ENCODE measurements around the gene PTHLH. TPM values are rescaled to one million over a fixed set of nuclear protein-coding genes. Genes with fewer than 3 reads are reported as not detected.

Gene PTHLH
- total and polyA plus RNA-seq, 2 experiments from 2014 or later, result not detected

DNA sequence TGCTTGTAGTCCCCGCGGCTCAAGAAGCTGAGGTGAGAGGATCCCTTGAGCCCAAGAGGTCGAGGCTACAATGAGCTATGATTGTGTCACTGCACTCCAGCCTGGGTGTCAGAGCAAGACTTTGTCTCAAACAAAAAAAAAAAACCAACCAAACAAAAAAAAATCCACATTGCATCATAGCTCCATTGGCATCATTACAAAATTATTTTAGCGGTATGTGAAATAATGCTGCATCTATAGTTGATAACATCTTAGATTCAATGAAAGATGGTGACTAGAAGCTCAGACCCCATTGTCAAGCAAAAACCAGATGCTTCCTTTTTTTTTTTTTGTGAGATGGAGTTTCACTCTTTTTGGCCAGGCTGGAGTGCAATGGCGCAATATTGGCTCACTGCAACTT is 14.8 kb upstream of the PTHLH start:
- ATAC-seq, result no peak
- Histone ChIP-seq H3K79me2 (replicated peaks; ENCODE audit: insufficient read depth) (no peaks in the 10 kb centered on the region), H2AFZ (no peak overlapping the region), H4K20me1 (replicated peaks; ENCODE audit: insufficient read depth) (no peaks in the 10 kb centered on the region), H3K9me2 (ENCODE audit: insufficient read depth) (peaks cover 6% of the 10 kb centered on the region), H3K36me3 (ENCODE audit: insufficient read depth) (no peaks in the 10 kb centered on the region), H3F3A (replicated peaks; ENCODE audit: low read depth) (no peaks in the 10 kb centered on the region), H3K4me2 (no peak overlapping the region), H3K4me3 (no peak overlapping the region), H3K27ac (ENCODE audit: low read depth) (no peak overlapping the region), H3K27me3 (ENCODE audit: insufficient read depth) (no peaks in the 10 kb centered on the region), H3K4me1 (ENCODE audit: insufficient read depth) (no peaks in the 10 kb centered on the region)
- H3K27ac Mint-ChIP-seq, result no peak overlapping the region
- DNase-seq (ENCODE audit: low spot score), result no peak
- peaks cover 2% of the 10 kb centered on the region for H3K27me3 Mint-ChIP-seq (ENCODE audit: insufficient read depth, low read depth, poor library complexity)
- TF ChIP-seq, protein P1, sequence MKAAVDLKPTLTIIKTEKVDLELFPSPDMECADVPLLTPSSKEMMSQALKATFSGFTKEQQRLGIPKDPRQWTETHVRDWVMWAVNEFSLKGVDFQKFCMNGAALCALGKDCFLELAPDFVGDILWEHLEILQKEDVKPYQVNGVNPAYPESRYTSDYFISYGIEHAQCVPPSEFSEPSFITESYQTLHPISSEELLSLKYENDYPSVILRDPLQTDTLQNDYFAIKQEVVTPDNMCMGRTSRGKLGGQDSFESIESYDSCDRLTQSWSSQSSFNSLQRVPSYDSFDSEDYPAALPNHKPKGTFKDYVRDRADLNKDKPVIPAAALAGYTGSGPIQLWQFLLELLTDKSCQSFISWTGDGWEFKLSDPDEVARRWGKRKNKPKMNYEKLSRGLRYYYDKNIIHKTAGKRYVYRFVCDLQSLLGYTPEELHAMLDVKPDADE (IDR thresholded peaks at IDR 0.05), result no peak
- no peak for TF ChIP-seq EZH2phosphoT487 (IDR thresholded peaks at IDR 0.05; ENCODE audit: unreplicated experiment)
- no peak for TF ChIP-seq EZH2 (IDR thresholded peaks at IDR 0.05; ENCODE audit: low read depth, unreplicated experiment)
- no peak for TF ChIP-seq ZNF331 (CRISPR knock-in tag; IDR thresholded peaks at IDR 0.05; ENCODE audit: low read depth)
- no peak for TF ChIP-seq NANOG (IDR thresholded peaks at IDR 0.05; ENCODE audit: borderline replicate concordance)
- TF ChIP-seq, protein P2, sequence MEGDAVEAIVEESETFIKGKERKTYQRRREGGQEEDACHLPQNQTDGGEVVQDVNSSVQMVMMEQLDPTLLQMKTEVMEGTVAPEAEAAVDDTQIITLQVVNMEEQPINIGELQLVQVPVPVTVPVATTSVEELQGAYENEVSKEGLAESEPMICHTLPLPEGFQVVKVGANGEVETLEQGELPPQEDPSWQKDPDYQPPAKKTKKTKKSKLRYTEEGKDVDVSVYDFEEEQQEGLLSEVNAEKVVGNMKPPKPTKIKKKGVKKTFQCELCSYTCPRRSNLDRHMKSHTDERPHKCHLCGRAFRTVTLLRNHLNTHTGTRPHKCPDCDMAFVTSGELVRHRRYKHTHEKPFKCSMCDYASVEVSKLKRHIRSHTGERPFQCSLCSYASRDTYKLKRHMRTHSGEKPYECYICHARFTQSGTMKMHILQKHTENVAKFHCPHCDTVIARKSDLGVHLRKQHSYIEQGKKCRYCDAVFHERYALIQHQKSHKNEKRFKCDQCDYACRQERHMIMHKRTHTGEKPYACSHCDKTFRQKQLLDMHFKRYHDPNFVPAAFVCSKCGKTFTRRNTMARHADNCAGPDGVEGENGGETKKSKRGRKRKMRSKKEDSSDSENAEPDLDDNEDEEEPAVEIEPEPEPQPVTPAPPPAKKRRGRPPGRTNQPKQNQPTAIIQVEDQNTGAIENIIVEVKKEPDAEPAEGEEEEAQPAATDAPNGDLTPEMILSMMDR (conservative IDR thresholded peaks at IDR 0.05; ENCODE audit: low read depth in 2 of 2), result no peak
- TF ChIP-seq, protein P3, sequence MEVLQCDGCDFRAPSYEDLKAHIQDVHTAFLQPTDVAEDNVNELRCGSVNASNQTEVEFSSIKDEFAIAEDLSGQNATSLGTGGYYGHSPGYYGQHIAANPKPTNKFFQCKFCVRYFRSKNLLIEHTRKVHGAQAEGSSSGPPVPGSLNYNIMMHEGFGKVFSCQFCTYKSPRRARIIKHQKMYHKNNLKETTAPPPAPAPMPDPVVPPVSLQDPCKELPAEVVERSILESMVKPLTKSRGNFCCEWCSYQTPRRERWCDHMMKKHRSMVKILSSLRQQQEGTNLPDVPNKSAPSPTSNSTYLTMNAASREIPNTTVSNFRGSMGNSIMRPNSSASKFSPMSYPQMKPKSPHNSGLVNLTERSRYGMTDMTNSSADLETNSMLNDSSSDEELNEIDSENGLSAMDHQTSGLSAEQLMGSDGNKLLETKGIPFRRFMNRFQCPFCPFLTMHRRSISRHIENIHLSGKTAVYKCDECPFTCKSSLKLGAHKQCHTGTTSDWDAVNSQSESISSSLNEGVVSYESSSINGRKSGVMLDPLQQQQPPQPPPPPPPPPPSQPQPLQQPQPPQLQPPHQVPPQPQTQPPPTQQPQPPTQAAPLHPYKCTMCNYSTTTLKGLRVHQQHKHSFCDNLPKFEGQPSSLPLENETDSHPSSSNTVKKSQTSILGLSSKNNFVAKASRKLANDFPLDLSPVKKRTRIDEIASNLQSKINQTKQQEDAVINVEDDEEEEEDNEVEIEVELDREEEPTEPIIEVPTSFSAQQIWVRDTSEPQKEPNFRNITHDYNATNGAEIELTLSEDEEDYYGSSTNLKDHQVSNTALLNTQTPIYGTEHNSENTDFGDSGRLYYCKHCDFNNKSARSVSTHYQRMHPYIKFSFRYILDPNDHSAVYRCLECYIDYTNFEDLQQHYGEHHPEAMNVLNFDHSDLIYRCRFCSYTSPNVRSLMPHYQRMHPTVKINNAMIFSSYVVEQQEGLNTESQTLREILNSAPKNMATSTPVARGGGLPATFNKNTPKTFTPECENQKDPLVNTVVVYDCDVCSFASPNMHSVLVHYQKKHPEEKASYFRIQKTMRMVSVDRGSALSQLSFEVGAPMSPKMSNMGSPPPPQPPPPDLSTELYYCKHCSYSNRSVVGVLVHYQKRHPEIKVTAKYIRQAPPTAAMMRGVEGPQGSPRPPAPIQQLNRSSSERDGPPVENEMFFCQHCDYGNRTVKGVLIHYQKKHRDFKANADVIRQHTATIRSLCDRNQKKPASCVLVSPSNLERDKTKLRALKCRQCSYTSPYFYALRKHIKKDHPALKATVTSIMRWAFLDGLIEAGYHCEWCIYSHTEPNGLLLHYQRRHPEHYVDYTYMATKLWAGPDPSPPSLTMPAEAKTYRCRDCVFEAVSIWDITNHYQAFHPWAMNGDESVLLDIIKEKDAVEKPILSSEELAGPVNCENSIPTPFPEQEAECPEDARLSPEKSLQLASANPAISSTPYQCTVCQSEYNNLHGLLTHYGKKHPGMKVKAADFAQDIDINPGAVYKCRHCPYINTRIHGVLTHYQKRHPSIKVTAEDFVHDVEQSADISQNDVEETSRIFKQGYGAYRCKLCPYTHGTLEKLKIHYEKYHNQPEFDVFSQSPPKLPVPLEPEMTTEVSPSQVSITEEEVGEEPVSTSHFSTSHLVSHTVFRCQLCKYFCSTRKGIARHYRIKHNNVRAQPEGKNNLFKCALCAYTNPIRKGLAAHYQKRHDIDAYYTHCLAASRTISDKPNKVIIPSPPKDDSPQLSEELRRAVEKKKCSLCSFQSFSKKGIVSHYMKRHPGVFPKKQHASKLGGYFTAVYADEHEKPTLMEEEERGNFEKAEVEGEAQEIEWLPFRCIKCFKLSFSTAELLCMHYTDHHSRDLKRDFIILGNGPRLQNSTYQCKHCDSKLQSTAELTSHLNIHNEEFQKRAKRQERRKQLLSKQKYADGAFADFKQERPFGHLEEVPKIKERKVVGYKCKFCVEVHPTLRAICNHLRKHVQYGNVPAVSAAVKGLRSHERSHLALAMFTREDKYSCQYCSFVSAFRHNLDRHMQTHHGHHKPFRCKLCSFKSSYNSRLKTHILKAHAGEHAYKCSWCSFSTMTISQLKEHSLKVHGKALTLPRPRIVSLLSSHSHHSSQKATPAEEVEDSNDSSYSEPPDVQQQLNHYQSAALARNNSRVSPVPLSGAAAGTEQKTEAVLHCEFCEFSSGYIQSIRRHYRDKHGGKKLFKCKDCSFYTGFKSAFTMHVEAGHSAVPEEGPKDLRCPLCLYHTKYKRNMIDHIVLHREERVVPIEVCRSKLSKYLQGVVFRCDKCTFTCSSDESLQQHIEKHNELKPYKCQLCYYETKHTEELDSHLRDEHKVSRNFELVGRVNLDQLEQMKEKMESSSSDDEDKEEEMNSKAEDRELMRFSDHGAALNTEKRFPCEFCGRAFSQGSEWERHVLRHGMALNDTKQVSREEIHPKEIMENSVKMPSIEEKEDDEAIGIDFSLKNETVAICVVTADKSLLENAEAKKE (CRISPR knock-in tag; IDR thresholded peaks at IDR 0.05), result no peak
- no peak for TF ChIP-seq POLR2AphosphoS5 (IDR thresholded peaks at IDR 0.05; ENCODE audit: low read depth)
- no peak for TF ChIP-seq STAT1 (IDR thresholded peaks at IDR 0.05; ENCODE audit: unreplicated experiment)
- TF ChIP-seq CREB1 (CRISPR knock-in tag; IDR thresholded peaks at IDR 0.05; ENCODE audit: low read depth), result no peak
- TF ChIP-seq ZNF114 (CRISPR knock-in tag; IDR thresholded peaks at IDR 0.05), result no peak
- TF ChIP-seq JUNB (IDR thresholded peaks at IDR 0.05; ENCODE audit: unreplicated experiment), result no peak
- TF ChIP-seq, protein P4, sequence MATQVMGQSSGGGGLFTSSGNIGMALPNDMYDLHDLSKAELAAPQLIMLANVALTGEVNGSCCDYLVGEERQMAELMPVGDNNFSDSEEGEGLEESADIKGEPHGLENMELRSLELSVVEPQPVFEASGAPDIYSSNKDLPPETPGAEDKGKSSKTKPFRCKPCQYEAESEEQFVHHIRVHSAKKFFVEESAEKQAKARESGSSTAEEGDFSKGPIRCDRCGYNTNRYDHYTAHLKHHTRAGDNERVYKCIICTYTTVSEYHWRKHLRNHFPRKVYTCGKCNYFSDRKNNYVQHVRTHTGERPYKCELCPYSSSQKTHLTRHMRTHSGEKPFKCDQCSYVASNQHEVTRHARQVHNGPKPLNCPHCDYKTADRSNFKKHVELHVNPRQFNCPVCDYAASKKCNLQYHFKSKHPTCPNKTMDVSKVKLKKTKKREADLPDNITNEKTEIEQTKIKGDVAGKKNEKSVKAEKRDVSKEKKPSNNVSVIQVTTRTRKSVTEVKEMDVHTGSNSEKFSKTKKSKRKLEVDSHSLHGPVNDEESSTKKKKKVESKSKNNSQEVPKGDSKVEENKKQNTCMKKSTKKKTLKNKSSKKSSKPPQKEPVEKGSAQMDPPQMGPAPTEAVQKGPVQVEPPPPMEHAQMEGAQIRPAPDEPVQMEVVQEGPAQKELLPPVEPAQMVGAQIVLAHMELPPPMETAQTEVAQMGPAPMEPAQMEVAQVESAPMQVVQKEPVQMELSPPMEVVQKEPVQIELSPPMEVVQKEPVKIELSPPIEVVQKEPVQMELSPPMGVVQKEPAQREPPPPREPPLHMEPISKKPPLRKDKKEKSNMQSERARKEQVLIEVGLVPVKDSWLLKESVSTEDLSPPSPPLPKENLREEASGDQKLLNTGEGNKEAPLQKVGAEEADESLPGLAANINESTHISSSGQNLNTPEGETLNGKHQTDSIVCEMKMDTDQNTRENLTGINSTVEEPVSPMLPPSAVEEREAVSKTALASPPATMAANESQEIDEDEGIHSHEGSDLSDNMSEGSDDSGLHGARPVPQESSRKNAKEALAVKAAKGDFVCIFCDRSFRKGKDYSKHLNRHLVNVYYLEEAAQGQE (IDR thresholded peaks at IDR 0.05; ENCODE audit: unreplicated experiment), result no peak
- no peaks in the 10 kb centered on the region for H3K36me3 Mint-ChIP-seq (ENCODE audit: low read depth)
- no peaks in the 10 kb centered on the region for H3K9me3 Mint-ChIP-seq
- H3K4me1 Mint-ChIP-seq, result no peaks in the 10 kb centered on the region
- no peak overlapping the region for H3K4me3 Mint-ChIP-seq

All from GM23338 (cell line).